Measurements from ENCODE around the gene S100A11. TPM values are rescaled to one million over a fixed set of nuclear protein-coding genes. Genes with fewer than 3 reads are reported as not detected.

S100A11 gene
- total and polyA plus RNA-seq, 2 donors from 2014 or later, result 835 to 925 TPM

DNA sequence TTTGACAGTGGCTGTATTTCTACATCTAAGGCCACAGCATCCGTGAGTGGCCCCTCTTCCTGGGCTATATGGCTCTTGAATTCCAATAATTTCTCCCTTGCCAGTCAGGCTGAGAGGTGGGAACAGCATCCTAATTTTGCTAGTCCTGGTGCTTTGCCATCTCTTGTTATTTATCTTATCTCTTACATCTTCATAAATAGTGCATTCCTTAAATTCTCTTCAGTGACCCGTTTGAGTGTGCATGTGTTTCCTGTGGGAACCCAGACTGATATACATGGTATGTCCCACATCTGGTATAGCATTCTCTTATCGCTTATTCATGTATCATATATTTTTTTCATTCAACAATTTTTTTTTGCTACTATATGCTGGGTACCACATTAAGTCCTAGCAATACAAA lies 9.9 kb downstream of the S100A11 start:
- Histone ChIP-seq H3K9me3 (ENCODE audit: control insufficient read depth in 2 of 3, insufficient read depth in 1 of 3, low read length in 3 of 3) (no peaks in the 10 kb centered on the region), H3K4me1 (ENCODE audit: control insufficient read depth in 2 of 3, insufficient read depth in 2 of 3, low read depth in 1 of 3, low read length in 3 of 3) (no peaks in the 10 kb centered on the region), H3K9ac (ENCODE audit: low read length in 3 of 3) (no peak overlapping the region), H3K27ac (ENCODE audit: low read depth in 2 of 2, low read length in 2 of 2) (no peak overlapping the region), H3K4me3 (ENCODE audit: low read length in 3 of 3) (no peak overlapping the region), H3K27me3 (ENCODE audit: control insufficient read depth, insufficient read depth, low read length) (no peaks in the 10 kb centered on the region), H3K36me3 (ENCODE audit: control insufficient read depth in 2 of 3, insufficient read depth in 3 of 3, low read length in 3 of 3) (peaks cover 0 to 2% (median 0%) of the 10 kb centered on the region in 3 donors)
- TF ChIP-seq, protein P1, sequence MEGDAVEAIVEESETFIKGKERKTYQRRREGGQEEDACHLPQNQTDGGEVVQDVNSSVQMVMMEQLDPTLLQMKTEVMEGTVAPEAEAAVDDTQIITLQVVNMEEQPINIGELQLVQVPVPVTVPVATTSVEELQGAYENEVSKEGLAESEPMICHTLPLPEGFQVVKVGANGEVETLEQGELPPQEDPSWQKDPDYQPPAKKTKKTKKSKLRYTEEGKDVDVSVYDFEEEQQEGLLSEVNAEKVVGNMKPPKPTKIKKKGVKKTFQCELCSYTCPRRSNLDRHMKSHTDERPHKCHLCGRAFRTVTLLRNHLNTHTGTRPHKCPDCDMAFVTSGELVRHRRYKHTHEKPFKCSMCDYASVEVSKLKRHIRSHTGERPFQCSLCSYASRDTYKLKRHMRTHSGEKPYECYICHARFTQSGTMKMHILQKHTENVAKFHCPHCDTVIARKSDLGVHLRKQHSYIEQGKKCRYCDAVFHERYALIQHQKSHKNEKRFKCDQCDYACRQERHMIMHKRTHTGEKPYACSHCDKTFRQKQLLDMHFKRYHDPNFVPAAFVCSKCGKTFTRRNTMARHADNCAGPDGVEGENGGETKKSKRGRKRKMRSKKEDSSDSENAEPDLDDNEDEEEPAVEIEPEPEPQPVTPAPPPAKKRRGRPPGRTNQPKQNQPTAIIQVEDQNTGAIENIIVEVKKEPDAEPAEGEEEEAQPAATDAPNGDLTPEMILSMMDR (IDR thresholded peaks at IDR 0.05; ENCODE audit: borderline replicate concordance, extremely low read depth, insufficient read depth), result no peak
- no peak for FAIRE-seq
- intact Hi-C loops (cut with DNase I), result no loop called here
- DNase-seq, result no peak

DNA sequence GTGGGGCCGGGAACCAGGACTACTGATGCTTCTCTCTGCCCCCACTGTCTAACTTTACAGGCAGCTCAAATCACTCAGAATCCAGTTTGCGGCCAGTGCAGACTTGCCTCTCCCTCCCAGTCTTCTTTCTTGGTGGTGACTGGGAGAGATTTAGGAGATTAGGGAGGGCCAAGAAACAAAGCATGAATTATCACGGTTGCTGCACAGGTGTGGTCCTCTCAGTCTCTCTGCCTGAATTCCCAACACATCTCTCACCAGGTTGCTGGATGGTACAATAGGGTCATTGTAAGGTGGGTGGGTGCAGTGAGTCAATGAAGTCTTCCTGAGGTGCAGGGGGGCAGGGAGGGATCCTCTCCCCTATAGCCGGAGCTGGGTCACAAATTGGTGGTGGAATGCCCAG lies 12.6 kb downstream of the S100A11 start:
- no peaks in the 10 kb centered on the region for H3K27me3 ChIP-seq (ENCODE audit: control insufficient read depth, insufficient read depth, low read length)
- TF ChIP-seq, protein P1 (IDR thresholded peaks at IDR 0.05; ENCODE audit: borderline replicate concordance, extremely low read depth, insufficient read depth), result no peak
- intact Hi-C loops (cut with DNase I), result no loop called here
- DNase-seq (no peak), FAIRE-seq (no peak)
- H3K4me3 ChIP-seq (ENCODE audit: low read length in 3 of 3), result no peak overlapping the region
- H3K27ac ChIP-seq (ENCODE audit: low read depth in 2 of 2, low read length in 2 of 2), result no peak overlapping the region
- H3K9ac ChIP-seq (ENCODE audit: low read length in 3 of 3), result no peak overlapping the region
- H3K4me1 ChIP-seq (ENCODE audit: control insufficient read depth in 2 of 3, insufficient read depth in 2 of 3, low read depth in 1 of 3, low read length in 3 of 3), result no peaks in the 10 kb centered on the region
- H3K9me3 ChIP-seq (ENCODE audit: control insufficient read depth in 2 of 3, insufficient read depth in 1 of 3, low read length in 3 of 3), result no peaks in the 10 kb centered on the region
- no peaks in the 10 kb centered on the region for H3K36me3 ChIP-seq (ENCODE audit: control insufficient read depth in 2 of 3, insufficient read depth in 3 of 3, low read length in 3 of 3)

DNA sequence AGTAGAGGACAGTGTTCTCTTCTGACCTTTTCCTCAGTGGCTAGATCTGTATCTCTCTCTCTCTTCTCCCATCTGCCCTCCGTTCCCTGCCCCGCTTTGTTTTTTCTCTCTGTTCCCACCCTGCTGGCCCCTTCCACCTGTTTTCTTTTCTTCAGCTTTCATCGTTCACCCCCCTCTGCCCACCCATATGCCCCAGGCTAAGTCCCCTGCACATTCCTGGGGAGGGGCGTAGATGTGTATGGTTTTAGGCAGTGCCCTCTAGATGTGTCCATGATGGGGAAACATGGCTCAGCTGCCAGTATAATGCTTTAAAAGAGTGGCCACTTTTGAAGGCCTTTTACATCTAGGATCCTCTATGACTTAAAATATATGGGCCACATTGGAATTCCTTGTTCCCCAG lies 13.6 kb downstream of the S100A11 start:
- Histone ChIP-seq H3K9me3 (ENCODE audit: control insufficient read depth in 2 of 3, insufficient read depth in 1 of 3, low read length in 3 of 3) (no peaks in the 10 kb centered on the region), H3K4me1 (ENCODE audit: control insufficient read depth in 2 of 3, insufficient read depth in 2 of 3, low read depth in 1 of 3, low read length in 3 of 3) (no peaks in the 10 kb centered on the region), H3K4me3 (ENCODE audit: low read length in 3 of 3) (no peak overlapping the region), H3K27ac (ENCODE audit: low read depth in 2 of 2, low read length in 2 of 2) (no peak overlapping the region), H3K36me3 (ENCODE audit: control insufficient read depth in 2 of 3, insufficient read depth in 3 of 3, low read length in 3 of 3) (no peaks in the 10 kb centered on the region), H3K27me3 (ENCODE audit: control insufficient read depth, insufficient read depth, low read length) (no peaks in the 10 kb centered on the region), H3K9ac (ENCODE audit: low read length in 3 of 3) (no peak overlapping the region)
- no peak for DNase-seq
- intact Hi-C loops (cut with DNase I), result no loop called here
- TF ChIP-seq, protein P1 (IDR thresholded peaks at IDR 0.05; ENCODE audit: borderline replicate concordance, extremely low read depth, insufficient read depth), result no peak
- no peak for FAIRE-seq

DNA sequence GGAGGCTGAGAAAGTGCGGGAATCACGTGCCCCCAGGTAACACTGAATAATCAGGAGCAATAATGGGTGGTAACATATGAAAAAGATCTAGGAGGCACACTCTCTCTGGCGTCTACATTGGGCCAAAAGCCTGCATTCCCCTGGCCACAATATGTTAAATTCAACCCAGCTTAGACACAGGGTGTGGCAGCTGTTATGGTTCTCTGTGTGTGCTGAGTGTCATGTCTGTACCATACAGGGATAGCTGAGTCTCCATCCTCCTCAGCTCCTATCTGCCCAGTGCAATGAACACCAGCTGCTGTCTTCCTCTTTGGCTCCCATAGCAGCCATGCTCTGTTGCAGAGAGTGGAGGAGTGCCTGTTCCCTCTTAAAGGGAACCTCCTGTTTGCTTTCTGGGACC lies 14.3 kb downstream of the S100A11 start:
- Histone ChIP-seq H3K9me3 (ENCODE audit: control insufficient read depth in 2 of 3, insufficient read depth in 1 of 3, low read length in 3 of 3) (no peaks in the 10 kb centered on the region), H3K36me3 (ENCODE audit: control insufficient read depth in 2 of 3, insufficient read depth in 3 of 3, low read length in 3 of 3) (no peaks in the 10 kb centered on the region), H3K4me3 (ENCODE audit: low read length in 3 of 3) (no peak overlapping the region), H3K27me3 (ENCODE audit: control insufficient read depth, insufficient read depth, low read length) (no peaks in the 10 kb centered on the region), H3K9ac (ENCODE audit: low read length in 3 of 3) (no peak overlapping the region), H3K27ac (ENCODE audit: low read depth in 2 of 2, low read length in 2 of 2) (no peak overlapping the region), H3K4me1 (ENCODE audit: control insufficient read depth in 2 of 3, insufficient read depth in 2 of 3, low read depth in 1 of 3, low read length in 3 of 3) (no peaks in the 10 kb centered on the region)
- intact Hi-C loops (cut with DNase I), result no loop called here
- FAIRE-seq, result no peak
- DNase-seq, result peak in 1 of 5 donors; percentile 18
- TF ChIP-seq, protein P1 (IDR thresholded peaks at IDR 0.05; ENCODE audit: borderline replicate concordance, extremely low read depth, insufficient read depth), result no peak
